Cortex of kidney (tissue), 1 donor: ENCODE measurements around the gene HS6ST1.

Source experiments
- DNase-seq: peaks from one replicate; lab custom pipeline; 2025; lab: John Stamatoyannopoulos, UW

HS6ST1 gene

GRCh38 chr2:128348701-128349100 lies 30.0 kb upstream of the HS6ST1 start:
- DNase-seq = no peak

GRCh38 chr2:128347701-128348539 lies 29.3 kb upstream of the HS6ST1 start:
- DNase-seq = no peak

GRCh38 chr2:128347171-128347558 lies 28.5 kb upstream of the HS6ST1 start:
- no peak for DNase-seq

- DNase-seq = no peak
Observed at GRCh38 chr2:128346291-128347170, 27.9 kb upstream of the HS6ST1 start.

- DNase-seq = no peak
Observed at GRCh38 chr2:128345436-128346165, 26.9 kb upstream of the HS6ST1 start.

- no peak for DNase-seq
Observed at GRCh38 chr2:128344101-128344500, 25.4 kb upstream of the HS6ST1 start.

GRCh38 chr2:128343459-128343858 lies 24.8 kb upstream of the HS6ST1 start:
- no peak for DNase-seq

DNA sequence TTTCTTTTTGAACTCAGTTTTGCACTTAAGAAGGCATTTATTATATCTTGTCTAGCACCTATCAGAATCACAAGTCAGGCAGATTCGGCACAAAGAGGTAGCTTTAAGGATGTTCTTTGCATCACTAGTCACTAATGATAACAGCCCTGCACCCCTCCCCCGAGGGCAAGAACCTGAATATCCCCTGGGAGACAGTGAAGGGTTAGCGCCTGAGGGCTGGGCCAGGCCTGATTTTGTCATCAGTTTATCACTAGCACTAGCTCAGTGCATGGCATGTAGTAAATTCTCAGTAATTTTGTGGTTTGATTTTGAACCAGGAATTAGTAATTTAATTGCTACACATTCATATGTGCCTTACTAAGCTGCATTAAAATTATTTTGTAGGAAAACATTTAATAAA lies 23.9 kb upstream of the HS6ST1 start:
- no peak for DNase-seq

DNA sequence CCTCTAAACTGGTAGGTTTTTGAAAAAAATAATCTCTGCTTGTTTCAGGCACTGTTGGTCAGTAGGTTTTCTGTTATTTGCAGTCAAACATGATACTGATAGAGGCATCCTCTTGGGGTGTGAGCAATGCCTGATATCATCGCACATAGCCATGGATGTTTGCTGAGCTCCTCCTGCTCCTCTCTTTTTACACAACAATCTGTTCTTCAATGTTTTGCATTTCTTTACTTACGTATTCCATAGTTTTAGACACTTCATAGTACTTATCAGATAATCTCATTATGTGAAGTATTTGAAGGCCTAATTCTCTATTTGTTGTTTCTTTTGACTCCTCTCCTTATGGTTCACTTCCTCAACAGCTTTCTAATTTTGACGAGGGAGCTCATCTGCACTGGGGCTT lies 23.0 kb upstream of the HS6ST1 start:
- no peak for DNase-seq

- no peak for DNase-seq
Observed at GRCh38 chr2:128332091-128332634, 13.5 kb upstream of the HS6ST1 start.

GRCh38 chr2:128330583-128330982 lies 11.9 kb upstream of the HS6ST1 start:
- no peak for DNase-seq

DNA sequence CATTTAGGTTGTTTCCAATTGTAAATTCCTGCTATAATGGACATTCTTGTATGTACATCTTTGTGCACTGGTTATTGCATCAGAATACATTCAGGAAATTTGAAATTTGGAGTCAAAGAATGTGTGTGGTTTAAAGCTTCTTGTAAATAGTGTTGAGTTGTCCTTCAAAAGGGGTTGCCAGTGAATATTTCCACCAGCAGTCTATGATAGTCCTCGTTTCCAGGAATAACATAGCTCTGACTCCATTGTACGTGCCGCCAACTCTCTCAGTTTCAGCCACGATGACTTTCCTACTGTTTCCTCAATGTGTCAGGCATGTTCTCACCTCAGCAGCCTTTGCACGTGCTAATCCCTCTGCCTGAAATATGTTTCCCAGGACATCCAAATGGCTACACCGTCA lies 10.9 kb upstream of the HS6ST1 start:
- DNase-seq = no peak

DNA sequence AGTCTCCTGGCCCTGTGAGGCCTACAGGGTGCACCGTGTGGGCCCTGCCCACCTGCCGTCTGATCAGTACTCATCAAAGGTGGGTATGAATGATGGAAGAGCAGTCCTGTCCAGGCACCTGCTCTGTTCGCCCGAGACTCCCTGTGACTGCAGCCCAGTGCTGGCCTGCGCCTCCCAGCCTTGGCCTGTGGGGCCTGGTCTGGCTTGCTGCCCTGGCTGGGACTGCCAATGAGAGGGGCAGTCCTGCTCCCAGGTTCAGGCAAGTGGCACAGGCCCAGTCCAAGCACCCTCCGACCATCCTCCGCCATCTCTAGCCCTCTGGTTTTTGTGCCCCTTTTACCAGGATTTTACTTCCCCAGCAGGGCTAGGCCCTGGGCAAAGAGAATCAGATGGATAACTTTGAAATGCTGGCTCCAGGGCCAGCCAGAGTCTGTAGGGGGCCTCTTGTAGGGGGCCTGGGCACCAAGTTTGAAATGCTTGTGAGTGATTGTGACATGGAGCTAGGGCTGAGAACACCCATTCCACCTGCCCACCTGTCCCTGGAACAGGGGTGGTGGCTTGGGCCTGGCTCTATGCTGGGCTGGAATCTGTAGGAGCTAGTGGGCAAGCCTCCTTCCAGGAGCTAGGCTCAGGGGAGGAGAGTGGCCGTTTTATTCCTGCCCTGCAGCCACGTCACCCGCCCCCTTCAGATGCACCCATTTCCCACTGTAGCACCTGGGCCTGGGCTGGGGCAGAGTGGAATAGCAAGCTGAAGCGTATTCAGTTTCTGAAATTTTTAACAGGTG lies 8.7 kb upstream of the HS6ST1 start:
- DNase-seq = no peak

- no peak for DNase-seq
Observed at GRCh38 chr2:128326346-128326745, 7.7 kb upstream of the HS6ST1 start.

GRCh38 chr2:128325611-128326181 lies 7.0 kb upstream of the HS6ST1 start:
- DNase-seq = no peak

DNA sequence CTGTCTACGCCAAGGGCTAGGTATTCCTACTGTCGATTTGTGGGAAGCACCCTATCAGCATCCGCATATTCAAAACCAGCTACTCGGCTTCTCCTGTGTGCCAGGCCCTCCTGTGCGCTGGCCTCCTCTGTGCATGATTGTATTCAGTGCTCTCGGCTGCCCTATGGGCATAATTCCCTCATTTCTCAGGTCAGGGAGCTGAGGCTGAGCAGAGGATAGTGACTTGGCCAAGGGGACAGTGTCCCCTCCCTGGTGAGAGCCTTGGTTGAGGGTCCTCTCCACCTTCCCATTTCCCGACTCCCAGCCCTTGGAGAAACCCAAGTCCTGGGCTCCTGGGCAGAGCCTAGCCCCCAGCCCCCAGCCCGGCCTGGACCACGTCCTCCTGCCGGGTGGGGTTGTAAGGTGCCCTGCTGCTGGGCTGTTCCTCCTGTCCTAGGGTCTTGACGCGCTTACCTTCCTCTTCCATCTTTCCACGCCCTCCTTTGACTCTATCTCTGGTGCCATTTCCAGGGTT lies 6.3 kb upstream of the HS6ST1 start:
- no peak for DNase-seq

DNA sequence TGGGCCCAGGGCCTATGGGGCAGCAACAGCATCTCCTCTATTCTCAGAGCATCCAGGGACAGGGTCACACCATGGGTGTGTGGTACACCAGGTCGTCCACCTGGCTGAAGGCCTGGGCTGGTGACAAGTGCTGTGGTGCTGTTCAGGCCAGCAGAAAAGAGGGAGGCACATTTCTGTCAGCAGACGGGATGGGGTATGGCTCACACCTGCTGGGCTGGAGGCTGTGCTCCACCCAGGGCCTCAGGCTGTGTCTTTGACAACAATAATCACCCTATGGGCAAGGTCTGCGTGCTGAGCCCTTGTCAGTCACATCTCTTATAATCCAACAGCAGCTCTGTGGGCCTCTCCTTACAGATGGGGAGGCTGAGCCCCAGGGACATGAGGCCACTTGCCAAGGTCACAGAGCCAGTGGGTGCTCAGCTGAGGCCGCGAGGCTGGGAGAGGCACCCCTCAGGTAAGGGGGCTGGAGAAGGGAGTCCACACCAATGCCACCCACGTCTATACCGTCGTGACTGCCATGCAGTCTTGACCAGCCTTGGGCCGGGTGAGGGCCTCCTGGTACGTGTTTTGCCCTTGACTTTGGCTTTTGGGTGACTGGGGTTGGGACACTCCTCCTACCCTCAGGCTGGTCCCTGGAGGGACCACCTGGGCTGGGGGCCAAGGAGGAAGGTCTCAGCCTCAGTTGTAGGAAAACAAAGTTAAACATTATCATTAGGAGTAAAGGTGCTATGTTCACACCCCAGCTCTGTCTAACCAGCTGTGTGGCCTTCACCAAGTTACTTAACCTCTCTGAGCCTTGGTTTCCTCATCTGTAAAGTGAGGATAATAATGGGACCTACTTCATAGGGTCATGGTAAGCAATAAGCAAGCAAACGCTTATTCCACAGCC lies 5.6 kb upstream of the HS6ST1 start:
- DNase-seq = no peak

GRCh38 chr2:128323555-128323931 lies 4.9 kb upstream of the HS6ST1 start:
- DNase-seq = no peak

GRCh38 chr2:128322715-128323554 lies 4.3 kb upstream of the HS6ST1 start:
- no peak for DNase-seq
